WTC11 (cell line): ENCODE results near the gene GDPGP1. TPM values are rescaled to one million over a fixed set of nuclear protein-coding genes. Genes with fewer than 3 reads are reported as not detected.

Experiments used
- ATAC-seq: fragments of 200-7000 bp; cut with Tn5 transposase; 2 replicates; pipeline ENCODE4 v1.10.0; 2021; ENCODE audit warnings: mild to moderate bottlenecking, moderate library complexity
- CTCF ChIA-PET: fragments of 300-600 bp; sonication (Branson Sonifier 250); formaldehyde crosslinking; loops from one replicate; lab custom pipeline; 2021; ENCODE audit warnings: antibody characterized with exemption; lab: Charles Lee
- POLR2A ChIA-PET: fragments of 350-600 bp; sonication (Branson Sonifier 250); formaldehyde crosslinking; loops from one replicate; lab custom pipeline; 2021; ENCODE audit warnings: antibody characterized with exemption; lab: Charles Lee
- DNase-seq: peaks from one replicate; pipeline ENCODE4 v3.0.0; 2021; ENCODE audit warnings: low spot score
- H3K27ac Mint-ChIP-seq: 2 replicates; pipeline ENCODE4 v1.8.0; 2021; ENCODE audit warnings: mixed read lengths
- H3K27me3 Mint-ChIP-seq: 2 replicates; pipeline ENCODE4 v1.8.0; 2021; ENCODE audit warnings: low read depth, mild to moderate bottlenecking, moderate library complexity, mixed read lengths
- H3K36me3 Mint-ChIP-seq: 2 replicates; pipeline ENCODE4 v1.8.0; 2021; ENCODE audit warnings: mixed read lengths
- H3K4me1 Mint-ChIP-seq: 2 replicates; pipeline ENCODE4 v1.8.0; 2022; ENCODE audit warnings: mixed read lengths
- H3K4me3 Mint-ChIP-seq: 2 replicates; pipeline ENCODE4 v1.8.0; 2021; ENCODE audit warnings: mild to moderate bottlenecking, moderate library complexity, mixed read lengths
- H3K9me3 Mint-ChIP-seq: 2 replicates; pipeline ENCODE4 v1.8.0; 2021; ENCODE audit warnings: mixed read lengths
- ATF1 ChIP-seq: sonication (generic); formaldehyde crosslinking; IDR thresholded peaks from 2 replicates; pipeline ENCODE4 v1.8.1; 2023; ENCODE audit warnings: mild to moderate bottlenecking, moderate library complexity, missing genetic modification reagents
- CBFB ChIP-seq: sonication (generic); formaldehyde crosslinking; IDR thresholded peaks from 2 replicates; pipeline ENCODE4 v1.8.1; 2022; ENCODE audit warnings: mild to moderate bottlenecking, low read depth, missing genetic modification reagents
- CREB1 ChIP-seq: sonication (generic); formaldehyde crosslinking; IDR thresholded peaks from 2 replicates; pipeline ENCODE4 v1.8.0; 2023; ENCODE audit warnings: mild to moderate bottlenecking, missing genetic modification reagents
- FOXJ3 ChIP-seq: sonication (generic); formaldehyde crosslinking; IDR thresholded peaks from 2 replicates; pipeline ENCODE4 v1.9.0; 2021; ENCODE audit warnings: missing genetic modification reagents, mild to moderate bottlenecking, borderline replicate concordance
- FOXP4 ChIP-seq: sonication (generic); formaldehyde crosslinking; IDR thresholded peaks from 2 replicates; pipeline ENCODE4 v1.8.0; 2022; ENCODE audit warnings: mild to moderate bottlenecking, missing genetic modification reagents
- GABPB1 ChIP-seq: sonication (generic); formaldehyde crosslinking; IDR thresholded peaks from 2 replicates; pipeline ENCODE4 v1.8.1; 2023; ENCODE audit warnings: mild to moderate bottlenecking, missing genetic modification reagents
- GTF2I ChIP-seq: fragments of 250-450 bp; sonication (Bioruptor Pico); conservative IDR thresholded peaks from 2 replicates; pipeline ENCODE4 v1.4.0; 2021; ENCODE audit warnings: mild to moderate bottlenecking
- MXD4 ChIP-seq: fragments of 250-450 bp; sonication (Bioruptor Pico); IDR thresholded peaks from 2 replicates; pipeline ENCODE4 v1.8.0; 2021; ENCODE audit warnings: mild to moderate bottlenecking, moderate library complexity, borderline replicate concordance
- NFE2L1 ChIP-seq: sonication (generic); formaldehyde crosslinking; IDR thresholded peaks from 2 replicates; pipeline ENCODE4 v1.8.1; 2023; ENCODE audit warnings: missing genetic modification reagents
- OVOL2 ChIP-seq: fragments of 250-450 bp; sonication (Bioruptor Pico); IDR thresholded peaks from 2 replicates; pipeline ENCODE4 v1.9.0; 2021; ENCODE audit warnings: mild to moderate bottlenecking, borderline replicate concordance
- PRDM15 ChIP-seq: sonication (generic); formaldehyde crosslinking; IDR thresholded peaks from 2 replicates; pipeline ENCODE4 v1.8.0; 2022; ENCODE audit warnings: missing genetic modification reagents
- SMAD3 ChIP-seq: sonication (generic); formaldehyde crosslinking; IDR thresholded peaks from 2 replicates; pipeline ENCODE4 v1.8.0; 2022; ENCODE audit warnings: missing genetic modification reagents, mild to moderate bottlenecking, borderline replicate concordance
- SMAD4 ChIP-seq: sonication (generic); formaldehyde crosslinking; IDR thresholded peaks from 2 replicates; pipeline ENCODE4 v1.8.0; 2022; ENCODE audit warnings: mild to moderate bottlenecking, missing genetic modification reagents
- TCF7 ChIP-seq: sonication (generic); formaldehyde crosslinking; IDR thresholded peaks from 2 replicates; pipeline ENCODE4 v1.8.0; 2022; ENCODE audit warnings: mild to moderate bottlenecking, low read depth, missing genetic modification reagents, moderate library complexity
- ZBTB21 ChIP-seq: sonication (generic); formaldehyde crosslinking; IDR thresholded peaks from 2 replicates; pipeline ENCODE4 v1.8.1; 2023; ENCODE audit warnings: mild to moderate bottlenecking, missing genetic modification reagents, borderline replicate concordance
- ZBTB43 ChIP-seq: sonication (generic); formaldehyde crosslinking; IDR thresholded peaks from 2 replicates; pipeline ENCODE4 v1.8.1; 2023; ENCODE audit warnings: mild to moderate bottlenecking, missing genetic modification reagents
- total RNA-seq: library from RNA; stranded (reverse); gene quantifications from 3 replicates; pipeline ENCODE4 v1.2.3, GENCODE V29; 2021
- TF ChIP-seq, protein P1 (sequence below): sonication (generic); formaldehyde crosslinking; IDR thresholded peaks from 2 replicates; pipeline ENCODE4 v1.8.1; 2022; ENCODE audit warnings: low read depth, mild to moderate bottlenecking, moderate library complexity, missing genetic modification reagents, borderline replicate concordance
- TF ChIP-seq, protein P2 (sequence below): sonication (generic); formaldehyde crosslinking; IDR thresholded peaks from 2 replicates; pipeline ENCODE4 v1.8.0; 2022; ENCODE audit warnings: mild to moderate bottlenecking, missing genetic modification reagents

The GDPGP1 gene
- total RNA-seq, 1 experiment from 2014 or later: 2.6 TPM

GRCh38 chr15:90294601-90295269 lies 60.7 kb downstream of the GDPGP1 start (continued):
- TF ChIP-seq OVOL2 (no peak), ATF1 (CRISPR knock-in tag) (no peak)
- TF ChIP-seq, protein P1, sequence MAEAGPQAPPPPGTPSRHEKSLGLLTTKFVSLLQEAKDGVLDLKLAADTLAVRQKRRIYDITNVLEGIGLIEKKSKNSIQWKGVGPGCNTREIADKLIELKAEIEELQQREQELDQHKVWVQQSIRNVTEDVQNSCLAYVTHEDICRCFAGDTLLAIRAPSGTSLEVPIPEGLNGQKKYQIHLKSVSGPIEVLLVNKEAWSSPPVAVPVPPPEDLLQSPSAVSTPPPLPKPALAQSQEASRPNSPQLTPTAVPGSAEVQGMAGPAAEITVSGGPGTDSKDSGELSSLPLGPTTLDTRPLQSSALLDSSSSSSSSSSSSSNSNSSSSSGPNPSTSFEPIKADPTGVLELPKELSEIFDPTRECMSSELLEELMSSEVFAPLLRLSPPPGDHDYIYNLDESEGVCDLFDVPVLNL (CRISPR knock-in tag): no peak

GRCh38 chr15:90295270-90295648 lies 61.2 kb downstream of the GDPGP1 start:
- Mint-ChIP-seq H3K9me3 (no peaks in the 10 kb centered on the region), H3K4me3 (no peak overlapping the region), H3K4me1 (peaks cover 24% of the 10 kb centered on the region), H3K36me3 (no peaks in the 10 kb centered on the region), H3K27me3 (no peaks in the 10 kb centered on the region), H3K27ac (no peak overlapping the region)
- ATAC-seq: no peak
- TF ChIP-seq GABPB1 (CRISPR knock-in tag): no peak
- no peak for TF ChIP-seq SMAD4 (CRISPR knock-in tag)
- no peak for TF ChIP-seq CREB1 (CRISPR knock-in tag)
- TF ChIP-seq CBFB: no peak
- no peak for TF ChIP-seq NFE2L1 (CRISPR knock-in tag)
- TF ChIP-seq ZBTB43: no peak
- no peak for TF ChIP-seq PRDM15 (CRISPR knock-in tag)
- TF ChIP-seq, protein P1 (CRISPR knock-in tag): no peak
- TF ChIP-seq FOXP4 (CRISPR knock-in tag): no peak
- no peak for TF ChIP-seq MXD4 (CRISPR knock-in tag)
- no peak for TF ChIP-seq SMAD3 (CRISPR knock-in tag)
- TF ChIP-seq ZBTB21: no peak
- no peak for TF ChIP-seq GTF2I (CRISPR knock-in tag)
- no peak for TF ChIP-seq FOXJ3
- TF ChIP-seq, protein P2, sequence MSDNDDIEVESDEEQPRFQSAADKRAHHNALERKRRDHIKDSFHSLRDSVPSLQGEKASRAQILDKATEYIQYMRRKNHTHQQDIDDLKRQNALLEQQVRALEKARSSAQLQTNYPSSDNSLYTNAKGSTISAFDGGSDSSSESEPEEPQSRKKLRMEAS (CRISPR knock-in tag): no peak
- no peak for TF ChIP-seq TCF7 (CRISPR knock-in tag)
- no peak for DNase-seq
- POLR2A ChIA-PET: no interaction called here
- CTCF ChIA-PET: interaction anchor here (0.5 to 6.7 kb wide), 5 partner anchors 15 to 534 kb away, joined by 3 to 68 read pairs (median 4); no protein-coding TSS in a partner anchor

Other genes starting within 250 kb of the GDPGP1 start
- gene ZNF710, start 232.9 kb upstream of the GDPGP1 start, total RNA-seq: 22.3 to 25.9 TPM (median 24.0 TPM) in 3 replicates
- gene IDH2, start 131.7 kb upstream of the GDPGP1 start, total RNA-seq: 53.3 to 80.3 TPM (median 72.3 TPM) in 3 replicates
- 50.1 to 53.3 TPM (median 50.2 TPM) in 3 replicates for gene SEMA4B, start 32.9 kb upstream of the GDPGP1 start, total RNA-seq
- gene CIB1, start 268 bp upstream of the GDPGP1 start, total RNA-seq: 26.1 to 29.6 TPM (median 26.9 TPM) in 3 replicates
- gene TTLL13, start 15.3 kb downstream of the GDPGP1 start, total RNA-seq: 0.18 to 0.76 TPM (median 0.48 TPM) in 3 replicates
- gene NGRN, start 31.5 kb downstream of the GDPGP1 start, total RNA-seq: 77.8 to 88.5 TPM (median 88.1 TPM) in 3 replicates
- gene ZNF774, start 118.1 kb downstream of the GDPGP1 start, total RNA-seq: 2.6 to 3.6 TPM (median 2.9 TPM) in 3 replicates
- 83.0 to 106 TPM (median 86.8 TPM) in 3 replicates for gene IQGAP1, start 154.0 kb downstream of the GDPGP1 start, total RNA-seq